Activated T-helper 17 cell treated with anti-CD3 and anti-CD28 coated beads, Interleukin-2, amount 50 U/mL, for 72 hours (primary cell): ENCODE data around the gene ZNHIT6. TPM values are rescaled to one million over a fixed set of nuclear protein-coding genes. Genes with fewer than 3 reads are reported as not detected.

ENCODE experiments used
- ATAC-seq: fragments of 150-1000 bp; cut with Tn5 transposase; replicated peaks from 2 replicates; pipeline ENCODE4 v1.10.0; 2021; ENCODE audit warnings: mild to moderate bottlenecking, moderate library complexity
- H3K27ac Mint-ChIP-seq: one replicate; pipeline ENCODE4 v1.8.0; 2022; ENCODE audit warnings: mixed read lengths
- H3K27me3 Mint-ChIP-seq: one replicate; pipeline ENCODE4 v1.8.0; 2022; ENCODE audit warnings: mixed read lengths
- H3K36me3 Mint-ChIP-seq: one replicate; pipeline ENCODE4 v1.8.0; 2022; ENCODE audit warnings: low read depth, mild to moderate bottlenecking, mixed read lengths
- H3K4me1 Mint-ChIP-seq: one replicate; pipeline ENCODE4 v1.8.0; 2022; ENCODE audit warnings: mixed read lengths
- H3K4me3 Mint-ChIP-seq: one replicate; pipeline ENCODE4 v1.8.0; 2022; ENCODE audit warnings: mild to moderate bottlenecking, mixed read lengths
- H3K9me3 Mint-ChIP-seq: one replicate; pipeline ENCODE4 v1.8.0; 2022; ENCODE audit warnings: mixed read lengths
- total RNA-seq, 2 donors: library from RNA; stranded (reverse); gene quantifications; one replicate each; pipeline ENCODE4 v1.2.3, GENCODE V29; 2022

The ZNHIT6 gene
- total RNA-seq, 2 donors from 2014 or later: 9.3 to 19.5 TPM

- Mint-ChIP-seq H3K9me3 (peaks cover 17% of the 10 kb centered on the region), H3K27ac (no peak overlapping the region), H3K27me3 (no peaks in the 10 kb centered on the region), H3K4me3 (no peak overlapping the region), H3K36me3 (peaks cover 32% of the 10 kb centered on the region), H3K4me1 (no peaks in the 10 kb centered on the region)
- ATAC-seq: no peak
Measured at GRCh38 chr1:85617633-85618100, 90.6 kb downstream of the ZNHIT6 start.

- no peaks in the 10 kb centered on the region for H3K4me1 Mint-ChIP-seq
- H3K4me3 Mint-ChIP-seq: no peak overlapping the region
- H3K27ac Mint-ChIP-seq: no peak overlapping the region
- H3K36me3 Mint-ChIP-seq: peaks cover 23% of the 10 kb centered on the region
- peaks cover 10% of the 10 kb centered on the region for H3K9me3 Mint-ChIP-seq
- no peaks in the 10 kb centered on the region for H3K27me3 Mint-ChIP-seq
- ATAC-seq: no peak
Measured at GRCh38 chr1:85616736-85617135, 91.5 kb downstream of the ZNHIT6 start.

- no peak overlapping the region for H3K27ac Mint-ChIP-seq
- peaks cover 7% of the 10 kb centered on the region for H3K9me3 Mint-ChIP-seq
- ATAC-seq: no peak
- peaks cover 19% of the 10 kb centered on the region for H3K36me3 Mint-ChIP-seq
- no peaks in the 10 kb centered on the region for H3K4me1 Mint-ChIP-seq
- H3K27me3 Mint-ChIP-seq: no peaks in the 10 kb centered on the region
- no peak overlapping the region for H3K4me3 Mint-ChIP-seq
Measured at GRCh38 chr1:85616364-85616705, 91.9 kb downstream of the ZNHIT6 start.

- H3K4me3 Mint-ChIP-seq: no peak overlapping the region
- ATAC-seq: no peak
- no peak overlapping the region for H3K27ac Mint-ChIP-seq
- H3K9me3 Mint-ChIP-seq: peaks cover 5% of the 10 kb centered on the region
- H3K36me3 Mint-ChIP-seq: peaks cover 13% of the 10 kb centered on the region
- no peaks in the 10 kb centered on the region for H3K27me3 Mint-ChIP-seq
- no peaks in the 10 kb centered on the region for H3K4me1 Mint-ChIP-seq
Measured at GRCh38 chr1:85615586-85616363, 92.5 kb downstream of the ZNHIT6 start.

GRCh38 chr1:85612704-85613361, 95.4 kb downstream of the ZNHIT6 start:
- Mint-ChIP-seq H3K9me3 (no peaks in the 10 kb centered on the region), H3K4me1 (no peaks in the 10 kb centered on the region), H3K36me3 (peaks cover under 1% of the 10 kb centered on the region), H3K4me3 (no peak overlapping the region), H3K27ac (no peak overlapping the region), H3K27me3 (no peaks in the 10 kb centered on the region)
- no peak for ATAC-seq

GRCh38 chr1:85611856-85612255, 96.4 kb downstream of the ZNHIT6 start:
- ATAC-seq: no peak
- H3K4me1 Mint-ChIP-seq: no peaks in the 10 kb centered on the region
- no peaks in the 10 kb centered on the region for H3K27me3 Mint-ChIP-seq
- H3K36me3 Mint-ChIP-seq: no peaks in the 10 kb centered on the region
- H3K4me3 Mint-ChIP-seq: no peak overlapping the region
- H3K9me3 Mint-ChIP-seq: no peaks in the 10 kb centered on the region
- no peak overlapping the region for H3K27ac Mint-ChIP-seq

- Mint-ChIP-seq H3K9me3 (no peaks in the 10 kb centered on the region), H3K27me3 (no peaks in the 10 kb centered on the region), H3K36me3 (no peaks in the 10 kb centered on the region), H3K4me3 (no peak overlapping the region), H3K4me1 (no peaks in the 10 kb centered on the region), H3K27ac (no peak overlapping the region)
- ATAC-seq: no peak
Measured at GRCh38 chr1:85611425-85611824, 96.8 kb downstream of the ZNHIT6 start.

GRCh38 chr1:85609976-85610375, 98.3 kb downstream of the ZNHIT6 start:
- H3K4me1 Mint-ChIP-seq: no peaks in the 10 kb centered on the region
- no peaks in the 10 kb centered on the region for H3K9me3 Mint-ChIP-seq
- H3K36me3 Mint-ChIP-seq: no peaks in the 10 kb centered on the region
- no peak overlapping the region for H3K27ac Mint-ChIP-seq
- H3K27me3 Mint-ChIP-seq: no peaks in the 10 kb centered on the region
- no peak overlapping the region for H3K4me3 Mint-ChIP-seq
- ATAC-seq: no peak

- no peak for ATAC-seq
- Mint-ChIP-seq H3K4me1 (no peaks in the 10 kb centered on the region), H3K27ac (no peak overlapping the region)
Measured at GRCh38 chr1:85608851-85609250, 99.4 kb downstream of the ZNHIT6 start.

GRCh38 chr1:85607921-85608265, 100.3 kb downstream of the ZNHIT6 start:
- H3K9me3 Mint-ChIP-seq: no peaks in the 10 kb centered on the region
- no peaks in the 10 kb centered on the region for H3K27me3 Mint-ChIP-seq
- H3K27ac Mint-ChIP-seq: no peak overlapping the region
- H3K4me1 Mint-ChIP-seq: no peaks in the 10 kb centered on the region
- no peak for ATAC-seq
- H3K4me3 Mint-ChIP-seq: no peak overlapping the region
- H3K36me3 Mint-ChIP-seq: no peaks in the 10 kb centered on the region

More at GRCh38 chr1:85608851-85609250, 99.4 kb downstream of the ZNHIT6 start:
- H3K27me3 Mint-ChIP-seq: no peaks in the 10 kb centered on the region
- no peaks in the 10 kb centered on the region for H3K36me3 Mint-ChIP-seq
- H3K4me3 Mint-ChIP-seq: no peak overlapping the region
- no peaks in the 10 kb centered on the region for H3K9me3 Mint-ChIP-seq

- Mint-ChIP-seq H3K27me3 (no peaks in the 10 kb centered on the region), H3K9me3 (no peaks in the 10 kb centered on the region), H3K27ac (no peak overlapping the region), H3K4me3 (no peak overlapping the region), H3K36me3 (no peaks in the 10 kb centered on the region), H3K4me1 (no peaks in the 10 kb centered on the region)
- no peak for ATAC-seq
Measured at GRCh38 chr1:85607126-85607920, 100.9 kb downstream of the ZNHIT6 start.

- Mint-ChIP-seq H3K4me3 (no peak overlapping the region), H3K27ac (no peak overlapping the region), H3K4me1 (no peaks in the 10 kb centered on the region), H3K27me3 (no peaks in the 10 kb centered on the region), H3K9me3 (no peaks in the 10 kb centered on the region), H3K36me3 (no peaks in the 10 kb centered on the region)
- no peak for ATAC-seq
Measured at GRCh38 chr1:85606414-85606800, 101.8 kb downstream of the ZNHIT6 start.

GRCh38 chr1:85605484-85606413, 102.5 kb downstream of the ZNHIT6 start:
- Mint-ChIP-seq H3K4me3 (no peak overlapping the region), H3K36me3 (no peaks in the 10 kb centered on the region)

More at GRCh38 chr1:85605484-85606413, 102.5 kb downstream of the ZNHIT6 start:
- Mint-ChIP-seq H3K27ac (no peak overlapping the region), H3K9me3 (no peaks in the 10 kb centered on the region), H3K4me1 (no peaks in the 10 kb centered on the region), H3K27me3 (no peaks in the 10 kb centered on the region)
- ATAC-seq: no peak
